NCI-H1436 treated with DMSO at 0.1 percent for 48 hours (cell line): Measurements from ENCODE around the gene UNC5CL.

ENCODE experiments used
- DNase-seq: peaks from one replicate; lab custom pipeline; 2025; lab: John Stamatoyannopoulos, UW

The UNC5CL gene

DNA sequence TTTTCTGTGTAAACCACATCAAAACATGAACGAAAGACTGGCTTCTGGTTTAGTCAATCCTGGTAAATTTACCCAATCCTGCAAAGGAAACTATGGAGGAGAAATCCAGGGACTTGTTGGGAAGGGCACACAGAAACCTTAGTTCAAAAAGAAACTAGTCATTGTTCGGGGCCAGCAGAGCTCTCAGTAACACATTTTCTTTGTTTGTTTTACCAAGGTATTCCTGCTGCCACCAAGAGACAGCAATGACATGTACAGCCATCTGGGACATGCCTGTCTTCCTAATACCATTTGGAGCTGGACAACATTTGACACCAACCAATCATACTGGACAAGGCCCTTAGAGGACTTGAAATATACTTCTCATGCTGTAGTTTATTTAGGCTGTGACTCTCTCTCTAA is 24.9 kb upstream of the UNC5CL start:
- DNase-seq, result no peak

DNA sequence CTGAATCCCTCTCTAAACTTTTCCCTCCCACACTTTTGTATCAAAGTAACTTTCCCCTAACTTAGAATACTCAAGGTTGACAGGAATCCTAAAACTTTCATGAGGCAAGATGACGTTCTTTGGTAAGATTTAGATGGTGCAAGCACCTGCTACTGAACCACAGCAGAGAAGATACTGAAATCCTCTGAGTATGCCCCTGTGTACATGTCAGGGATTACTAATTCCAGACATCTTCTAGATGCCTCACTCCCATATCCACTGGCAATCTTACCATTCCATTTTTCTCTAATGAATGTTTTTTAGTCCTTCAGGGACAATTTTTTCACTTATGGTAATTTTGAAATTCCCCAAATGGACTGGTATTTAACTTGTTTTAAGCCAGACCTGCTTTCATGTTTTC is 23.0 kb upstream of the UNC5CL start:
- no peak for DNase-seq

- no peak for DNase-seq
These were observed 22.2 kb upstream of the UNC5CL start for GRCh38 chr6:41061196-41061726.

GRCh38 chr6:41059556-41059955 is 20.5 kb upstream of the UNC5CL start:
- no peak for DNase-seq

DNA sequence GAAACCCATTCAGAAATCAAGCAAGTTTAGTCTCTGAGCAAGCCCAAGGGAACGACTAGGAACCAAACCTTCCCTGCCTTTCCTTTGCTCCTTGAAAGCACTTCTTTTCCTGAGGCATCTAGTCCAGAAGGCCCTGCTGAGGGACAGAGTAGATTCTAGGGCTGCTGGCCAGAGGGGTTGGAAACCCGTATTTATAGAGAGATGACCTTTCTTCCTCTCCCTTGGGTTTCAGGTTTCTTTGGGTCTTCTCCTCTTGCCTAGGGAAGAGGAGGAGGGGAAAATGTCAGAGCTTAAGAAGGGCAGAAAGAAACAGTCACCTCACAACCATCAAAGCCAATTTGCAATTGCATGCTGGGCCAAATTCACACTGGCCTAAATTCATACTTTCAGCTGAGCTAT is 19.8 kb upstream of the UNC5CL start:
- DNase-seq, result no peak

DNA sequence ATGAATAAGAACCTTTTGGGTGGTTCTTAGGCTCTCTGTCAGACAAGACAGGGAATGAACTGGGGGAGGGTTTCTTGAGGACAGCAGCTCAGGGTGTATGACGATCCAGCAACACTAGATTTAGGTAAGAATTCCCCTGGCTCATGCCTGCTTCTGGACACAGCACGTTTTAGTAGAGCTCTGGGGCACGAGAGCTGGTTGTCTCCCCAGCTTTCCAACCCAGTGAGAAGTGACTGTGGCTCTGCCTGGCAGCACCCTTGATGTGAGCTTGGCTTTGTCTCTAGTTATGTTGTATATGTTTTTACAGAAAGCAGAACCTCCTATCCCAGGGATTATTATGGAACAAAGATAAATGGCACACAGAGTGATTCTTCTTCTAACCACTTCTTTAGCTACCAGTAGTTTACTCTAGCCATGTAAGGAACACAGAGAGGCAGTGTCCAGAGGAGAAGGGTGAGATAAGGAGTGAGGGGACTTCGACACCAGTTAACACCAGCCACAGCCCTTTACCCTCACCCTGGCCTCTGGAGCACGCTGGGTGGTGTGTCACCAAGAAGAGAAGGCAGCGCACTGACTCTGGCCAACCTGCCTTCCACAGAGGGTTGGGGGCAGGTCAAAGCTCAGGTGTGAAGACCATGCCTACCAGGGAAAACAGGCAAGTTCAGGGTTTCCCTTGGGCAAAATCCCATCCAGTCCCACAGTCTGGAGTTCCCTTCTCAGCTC is 17.9 kb upstream of the UNC5CL start:
- DNase-seq, result no peak

DNA sequence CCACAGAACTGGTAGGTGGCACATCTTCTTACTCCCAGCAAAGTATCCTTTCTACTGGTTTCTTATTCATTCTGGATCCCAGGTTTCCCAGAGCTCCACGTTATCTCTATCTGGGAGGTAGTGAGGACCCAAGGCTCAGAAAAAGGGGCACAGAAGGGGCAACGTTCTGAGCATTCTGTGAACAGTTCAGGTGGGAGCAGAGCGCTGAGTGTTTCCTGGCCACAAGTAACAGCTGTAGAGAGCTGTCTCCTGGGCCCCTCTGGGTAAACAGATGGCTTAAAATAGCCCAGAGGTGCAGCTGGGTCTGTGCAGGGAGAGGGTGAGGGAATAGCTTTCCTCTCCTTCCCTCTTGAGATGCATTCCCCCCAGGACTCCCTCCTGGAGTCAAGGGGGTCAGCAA is 16.1 kb upstream of the UNC5CL start:
- DNase-seq, result no peak

GRCh38 chr6:41054511-41054910 is 15.5 kb upstream of the UNC5CL start:
- no peak for DNase-seq

- no peak for DNase-seq
These were observed 14.0 kb upstream of the UNC5CL start, which contains the start of gene APOBEC2 for GRCh38 chr6:41053041-41053440. Gene APOBEC2, plus strand, starts transcription at chr6:41053202. Its CDS starts 146 bp downstream, at chr6:41053348.

DNA sequence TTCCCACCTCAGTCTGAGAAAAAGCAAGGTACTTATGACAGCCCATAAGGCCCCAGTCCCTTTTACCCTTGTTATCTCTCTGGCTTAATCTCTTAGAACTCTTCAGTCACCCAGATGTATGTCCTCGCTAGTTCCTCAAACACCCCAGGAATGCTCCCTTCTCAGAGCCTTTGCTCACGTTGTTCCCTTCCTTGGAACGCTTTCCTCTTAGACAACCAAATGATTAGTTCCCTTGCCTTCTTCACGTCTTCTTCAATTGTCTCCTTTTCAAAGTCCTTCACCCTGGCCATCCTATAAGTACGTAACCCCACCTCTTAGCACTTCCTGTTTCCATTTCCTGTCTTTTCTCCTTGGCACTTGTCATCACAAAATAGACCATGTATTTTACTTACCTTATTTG is 12.9 kb upstream of the UNC5CL start:
- DNase-seq, result no peak

DNA sequence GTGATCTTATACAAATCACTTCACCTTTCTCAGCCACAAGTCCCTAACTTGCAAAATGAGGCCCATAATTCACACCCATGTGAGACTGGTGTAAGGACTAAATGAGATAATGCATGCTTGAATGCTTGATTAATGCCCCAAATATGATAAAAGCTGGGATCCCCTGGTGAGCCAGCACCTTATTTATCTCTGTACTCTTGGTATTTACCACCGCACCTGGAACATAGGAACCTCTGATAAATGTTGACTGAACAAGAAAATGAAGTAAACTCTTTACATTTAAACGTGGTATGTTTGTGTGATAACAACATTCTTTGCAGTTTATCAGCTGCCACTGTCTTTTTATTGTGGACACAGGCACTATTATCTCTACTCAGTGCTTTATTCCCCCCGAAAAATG is 11.5 kb upstream of the UNC5CL start:
- no peak for DNase-seq

DNA sequence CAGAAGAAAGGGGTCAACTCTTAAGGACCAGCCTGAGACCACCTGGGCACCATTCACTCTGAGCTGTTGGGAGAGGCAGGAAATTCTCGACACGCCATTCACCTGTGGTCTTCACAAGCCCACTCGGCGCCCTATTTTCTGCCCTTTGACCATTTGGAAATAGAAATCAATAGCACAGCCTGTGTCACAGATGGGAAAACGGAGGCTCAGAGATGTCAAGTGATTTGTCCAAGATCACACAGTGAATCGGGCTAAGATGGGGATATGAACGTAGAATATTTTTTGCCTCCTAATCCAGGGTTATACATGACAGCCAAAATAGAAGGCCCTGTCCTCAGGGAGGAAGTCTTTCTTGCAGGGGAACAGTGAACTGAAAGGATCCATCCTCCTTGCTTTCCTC is 10.9 kb upstream of the UNC5CL start:
- no peak for DNase-seq

DNA sequence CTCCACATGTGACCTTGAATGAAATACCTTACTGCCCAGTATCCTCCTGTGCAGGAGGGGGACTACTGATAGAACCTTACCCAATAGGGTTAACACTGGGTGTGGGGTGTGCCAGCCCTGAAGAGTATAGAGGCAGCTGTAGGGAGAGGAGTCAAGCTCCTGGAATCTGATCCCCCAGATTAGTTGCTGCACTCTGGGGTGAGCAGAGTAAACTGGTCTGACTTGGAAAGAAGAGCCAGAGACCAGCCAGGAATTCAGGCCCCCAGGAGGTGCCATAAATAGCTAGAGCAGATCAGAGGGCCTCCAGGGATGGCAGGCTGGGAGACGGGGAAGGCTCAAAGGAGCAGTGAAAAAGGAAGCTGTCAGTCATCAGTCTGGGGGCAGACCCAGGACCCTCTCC is 10.5 kb upstream of the UNC5CL start:
- DNase-seq, result no peak

GRCh38 chr6:41047745-41048732 is 9.0 kb upstream of the UNC5CL start:
- DNase-seq, result no peak

GRCh38 chr6:41047306-41047705 is 8.3 kb upstream of the UNC5CL start:
- no peak for DNase-seq

- DNase-seq, result no peak
These were observed 7.1 kb upstream of the UNC5CL start for GRCh38 chr6:41046084-41046483.

- no peak for DNase-seq
These were observed 6.6 kb upstream of the UNC5CL start for GRCh38 chr6:41045664-41046063.

DNA sequence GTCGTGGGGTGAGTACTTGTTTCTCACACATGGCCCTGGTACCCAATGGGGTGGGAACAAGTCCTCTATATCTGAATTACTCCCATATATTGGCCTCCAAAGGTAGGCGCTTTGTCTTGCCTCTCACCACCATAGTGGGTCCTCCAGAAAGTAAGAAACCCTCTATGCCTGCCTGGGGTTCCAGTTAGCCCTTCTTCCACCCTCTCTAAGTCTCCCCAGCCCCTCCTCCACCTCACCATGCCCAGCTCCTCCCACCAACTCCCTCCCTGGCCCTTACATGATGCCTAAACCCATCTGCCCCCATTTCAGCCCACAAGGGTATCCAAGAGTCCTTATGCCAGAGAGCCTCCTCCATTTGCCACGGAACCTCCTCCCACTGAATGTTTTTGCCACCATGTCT is 4.1 kb upstream of the UNC5CL start:
- DNase-seq, result no peak

DNA sequence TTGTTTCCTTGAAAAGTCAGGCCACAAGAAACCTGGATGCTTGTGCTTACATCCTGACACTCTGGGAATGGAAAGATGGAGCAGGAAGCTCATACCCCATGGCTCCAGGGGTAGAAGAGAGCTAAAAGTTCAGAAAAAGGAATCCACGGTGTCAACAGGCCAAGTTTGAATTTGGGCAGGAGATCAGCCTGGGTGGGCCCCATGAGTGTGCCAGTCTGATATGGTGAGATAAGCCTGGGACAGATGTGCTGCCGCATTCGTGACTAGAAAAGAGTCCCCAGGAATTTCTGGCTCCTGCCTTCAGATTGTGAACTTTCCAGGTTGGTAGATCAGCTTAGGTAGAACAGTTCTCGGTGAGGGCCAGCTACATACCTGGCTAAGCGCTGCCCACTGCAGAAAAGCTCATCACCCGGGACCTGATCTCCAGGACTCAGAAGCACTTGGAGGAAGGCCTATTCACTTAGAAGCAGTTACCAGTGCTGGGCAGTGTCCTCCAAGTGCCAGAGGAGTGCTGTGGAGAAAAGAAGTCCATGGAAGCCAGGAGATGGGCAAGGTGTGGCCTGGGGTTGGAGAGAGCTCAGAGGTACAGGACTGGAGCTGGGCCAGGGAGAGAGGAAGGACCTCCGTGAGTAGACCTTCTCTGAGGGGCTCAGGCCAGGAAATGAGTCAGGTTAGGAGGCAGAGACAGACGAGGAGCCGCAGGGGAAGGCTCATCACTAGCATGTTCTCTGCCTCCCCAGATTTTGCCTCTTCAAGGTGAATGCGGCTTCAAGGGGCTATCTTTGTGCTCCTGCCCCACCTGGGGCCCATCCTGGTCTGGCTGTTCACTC is 3.4 kb upstream of the UNC5CL start, which contains the start of gene TSPO2:
TSPO2 (plus strand) TSS at position 242 of the 830 bp plus-strand sequence; CDS start at position 761, 519 bp downstream.
- DNase-seq, result no peak

- no peak for DNase-seq
These were observed 2.0 kb upstream of the UNC5CL start for GRCh38 chr6:41040940-41041536.
